ENCODE measurements around the gene BNC1.

BNC1 gene, protein sequence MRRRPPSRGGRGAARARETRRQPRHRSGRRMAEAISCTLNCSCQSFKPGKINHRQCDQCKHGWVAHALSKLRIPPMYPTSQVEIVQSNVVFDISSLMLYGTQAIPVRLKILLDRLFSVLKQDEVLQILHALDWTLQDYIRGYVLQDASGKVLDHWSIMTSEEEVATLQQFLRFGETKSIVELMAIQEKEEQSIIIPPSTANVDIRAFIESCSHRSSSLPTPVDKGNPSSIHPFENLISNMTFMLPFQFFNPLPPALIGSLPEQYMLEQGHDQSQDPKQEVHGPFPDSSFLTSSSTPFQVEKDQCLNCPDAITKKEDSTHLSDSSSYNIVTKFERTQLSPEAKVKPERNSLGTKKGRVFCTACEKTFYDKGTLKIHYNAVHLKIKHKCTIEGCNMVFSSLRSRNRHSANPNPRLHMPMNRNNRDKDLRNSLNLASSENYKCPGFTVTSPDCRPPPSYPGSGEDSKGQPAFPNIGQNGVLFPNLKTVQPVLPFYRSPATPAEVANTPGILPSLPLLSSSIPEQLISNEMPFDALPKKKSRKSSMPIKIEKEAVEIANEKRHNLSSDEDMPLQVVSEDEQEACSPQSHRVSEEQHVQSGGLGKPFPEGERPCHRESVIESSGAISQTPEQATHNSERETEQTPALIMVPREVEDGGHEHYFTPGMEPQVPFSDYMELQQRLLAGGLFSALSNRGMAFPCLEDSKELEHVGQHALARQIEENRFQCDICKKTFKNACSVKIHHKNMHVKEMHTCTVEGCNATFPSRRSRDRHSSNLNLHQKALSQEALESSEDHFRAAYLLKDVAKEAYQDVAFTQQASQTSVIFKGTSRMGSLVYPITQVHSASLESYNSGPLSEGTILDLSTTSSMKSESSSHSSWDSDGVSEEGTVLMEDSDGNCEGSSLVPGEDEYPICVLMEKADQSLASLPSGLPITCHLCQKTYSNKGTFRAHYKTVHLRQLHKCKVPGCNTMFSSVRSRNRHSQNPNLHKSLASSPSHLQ

DNA sequence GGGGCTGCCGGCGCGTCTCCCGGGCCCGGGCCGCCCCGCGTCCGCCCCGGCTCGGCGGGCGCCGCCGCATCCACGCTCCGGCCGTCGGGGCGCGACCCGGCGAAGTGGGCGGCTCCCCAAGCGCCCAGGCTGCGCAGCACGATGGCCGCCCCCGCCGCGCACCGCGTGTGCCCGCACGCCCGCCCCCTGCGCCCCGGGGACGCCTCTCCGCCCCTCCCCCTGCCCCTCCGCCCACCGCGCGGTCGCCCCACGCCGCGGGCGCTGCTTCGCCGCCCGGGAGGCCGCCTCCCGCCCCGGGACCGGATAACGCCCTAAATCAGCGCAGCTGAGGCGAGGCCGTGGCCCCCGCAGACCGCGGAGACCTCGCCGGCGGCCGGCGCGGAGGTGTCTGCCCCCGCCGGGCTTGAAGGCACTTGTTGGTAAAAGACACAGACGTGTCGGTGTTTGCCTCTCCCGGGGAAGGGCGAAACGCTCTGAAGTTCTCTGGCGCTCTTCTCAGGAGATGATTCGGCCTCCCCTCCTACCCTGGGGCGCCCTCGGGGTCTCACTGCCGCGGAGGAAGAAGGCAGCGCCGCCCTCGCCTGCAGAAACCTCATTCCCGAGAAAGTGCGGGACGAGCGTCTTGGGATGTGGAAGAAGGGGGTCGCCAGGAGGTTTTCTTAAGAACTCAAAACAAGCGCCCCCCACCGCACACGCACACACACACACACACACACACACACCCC, at the start of gene BNC1:
Gene BNC1 (minus strand): TSS at position 106 of the 725 bp plus-strand sequence. CDS start 36 bp downstream, at position 70.
- DNase-seq: no peak

DNA sequence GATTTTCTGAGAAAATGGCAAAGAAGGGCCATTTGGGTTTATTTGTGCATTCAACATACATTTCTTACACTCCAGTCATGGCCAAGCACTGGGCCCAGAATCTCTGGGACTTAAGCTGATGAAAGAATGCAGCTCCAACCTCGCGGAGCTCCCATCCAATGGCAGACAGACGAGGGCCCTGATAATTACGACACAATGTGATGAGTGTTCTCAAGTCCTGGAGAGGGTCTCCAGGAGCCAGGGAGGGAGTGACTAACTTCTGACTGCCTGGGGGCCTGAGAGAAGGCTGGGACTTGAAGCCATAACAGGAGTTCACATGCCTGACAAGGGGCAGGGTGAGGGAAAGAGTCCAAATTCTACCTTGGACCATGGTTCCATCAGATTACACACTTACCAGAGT, 42.6 kb upstream of the BNC1 start:
- DNase-seq: no peak

DNA sequence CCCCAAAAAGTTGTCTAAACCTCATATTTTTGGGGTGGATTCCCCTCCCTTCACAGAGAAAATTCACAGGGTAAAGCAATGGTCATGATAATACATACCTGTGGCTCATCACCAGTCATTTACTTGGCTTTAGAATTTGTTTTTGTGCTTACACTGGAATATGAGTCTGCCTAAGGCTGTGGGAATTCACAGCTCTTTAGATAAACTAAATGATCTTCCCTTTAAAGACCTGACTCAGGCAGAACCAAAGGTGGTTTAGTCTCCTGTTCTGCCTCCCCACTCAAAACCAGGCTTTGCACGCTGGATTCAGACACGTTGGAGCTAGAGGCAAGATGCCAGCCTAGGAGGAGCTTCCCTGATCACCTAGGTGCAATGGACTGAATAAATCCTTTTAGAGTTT, 40.3 kb upstream of the BNC1 start:
- DNase-seq: no peak

DNA sequence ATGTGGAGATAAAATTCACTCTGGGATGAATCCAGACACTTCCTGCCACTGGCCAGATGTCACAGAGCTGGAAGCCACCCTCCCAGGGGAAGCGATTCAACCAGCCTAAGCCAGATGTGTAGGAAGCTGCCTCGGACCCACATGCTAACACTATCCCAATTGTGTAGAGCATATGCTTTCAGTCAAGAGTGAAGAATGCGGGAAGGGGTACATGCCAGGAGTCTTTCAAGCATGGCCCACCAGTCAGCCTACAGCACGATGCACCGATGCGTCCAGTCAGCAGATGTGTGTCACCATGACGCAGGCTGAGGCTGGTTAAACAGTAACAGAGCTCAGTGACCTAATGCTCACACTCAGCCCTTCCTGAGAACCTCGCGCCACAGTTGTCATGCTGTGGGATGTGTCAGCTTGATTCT, 38.8 kb upstream of the BNC1 start:
- no peak for DNase-seq

DNA sequence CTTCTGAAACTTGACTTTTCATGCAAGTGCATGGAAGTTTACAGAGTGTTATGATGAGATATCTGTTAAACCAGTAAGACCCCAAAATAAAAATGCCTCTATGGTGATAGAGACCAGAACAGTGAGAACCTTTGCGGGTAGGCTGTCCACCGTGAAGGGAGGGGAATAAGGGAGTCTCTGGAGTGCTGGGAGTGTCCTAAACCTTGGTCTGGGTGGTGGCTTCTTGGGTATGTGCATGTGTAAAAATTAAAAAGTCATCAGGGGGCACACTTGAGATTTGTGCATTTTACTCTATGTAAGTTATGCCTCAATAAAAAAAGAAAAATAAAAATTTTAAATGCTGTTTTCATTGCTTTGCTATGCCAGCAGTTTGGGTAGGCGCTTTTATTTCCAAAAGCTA, 38.2 kb upstream of the BNC1 start:
- DNase-seq: no peak

DNA sequence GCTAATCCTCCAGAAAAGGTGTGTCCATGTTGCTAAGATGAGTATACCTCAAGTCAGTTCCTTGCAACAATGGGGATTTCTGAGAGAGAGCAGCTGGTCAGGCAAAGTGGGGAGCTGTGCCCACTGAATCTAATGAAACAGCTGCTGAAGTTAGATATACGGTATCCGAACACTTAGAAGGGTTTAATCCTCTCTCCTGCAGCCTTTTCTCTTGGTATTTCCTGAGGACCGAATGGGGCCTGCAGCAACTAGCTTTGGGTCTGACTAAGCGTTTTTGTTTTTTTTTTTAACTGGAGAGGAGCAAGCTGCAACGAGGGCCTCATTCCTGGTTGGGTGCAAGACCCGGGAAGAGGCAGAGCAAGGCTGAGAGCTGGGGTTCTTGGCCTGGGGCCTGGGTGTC, 37.6 kb upstream of the BNC1 start:
- DNase-seq: no peak

DNA sequence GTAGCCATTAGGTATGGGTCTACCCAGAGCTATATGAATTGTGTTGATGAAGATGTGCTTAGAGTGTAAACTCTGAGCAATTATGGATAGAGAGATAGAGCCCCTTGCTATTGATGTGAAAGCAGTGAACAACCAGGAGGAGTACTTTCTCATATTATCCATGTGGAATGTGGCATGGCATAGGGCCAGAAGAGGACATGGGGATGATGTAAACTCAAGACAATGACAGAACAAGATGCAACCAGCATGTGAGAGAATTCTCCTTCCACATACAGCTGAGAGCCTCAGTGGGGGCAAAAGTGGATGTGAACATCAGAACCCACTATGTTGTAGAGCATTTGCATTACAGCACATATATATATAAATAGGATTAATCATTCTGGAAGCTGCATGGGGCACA, 36.4 kb upstream of the BNC1 start:
- no peak for DNase-seq

DNA sequence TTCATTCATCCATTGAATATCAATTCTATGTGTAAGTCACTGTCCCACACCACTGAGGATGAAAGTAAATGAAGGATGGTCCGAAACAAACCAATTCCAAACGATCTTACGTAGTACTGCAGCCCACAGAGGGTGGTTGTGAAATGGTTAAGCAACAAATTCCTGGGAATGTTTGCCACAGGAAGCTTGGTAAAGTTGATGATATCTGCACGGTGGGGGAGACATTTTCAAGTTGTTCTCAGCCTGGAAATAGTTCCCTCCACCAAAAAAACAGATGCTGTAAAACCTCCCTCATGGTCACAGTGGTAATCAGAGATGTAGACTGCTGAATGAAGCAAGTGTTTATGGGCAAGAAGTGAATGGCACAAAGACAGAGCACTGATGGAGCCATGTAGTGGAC, 35.9 kb upstream of the BNC1 start:
- DNase-seq: no peak

DNA sequence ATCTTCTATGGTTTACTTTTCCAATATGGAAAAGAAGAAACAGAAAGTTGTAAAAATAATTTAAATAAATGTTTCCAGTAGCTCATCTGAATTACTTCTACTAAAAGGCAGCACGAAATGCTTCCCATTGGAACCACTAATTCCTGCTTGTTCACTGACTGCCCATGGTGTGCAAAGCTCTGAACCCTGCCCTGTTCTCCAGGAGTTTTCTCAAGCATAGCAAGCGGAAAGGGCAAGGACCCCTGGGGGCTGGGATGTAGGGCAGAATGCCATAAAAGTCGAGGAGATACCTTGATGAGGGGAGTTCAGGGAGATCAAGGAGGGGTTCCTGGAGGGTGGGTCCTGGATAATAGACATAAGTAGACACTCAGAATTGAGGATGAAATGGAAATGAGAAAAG, 35.3 kb upstream of the BNC1 start:
- no peak for DNase-seq

DNA sequence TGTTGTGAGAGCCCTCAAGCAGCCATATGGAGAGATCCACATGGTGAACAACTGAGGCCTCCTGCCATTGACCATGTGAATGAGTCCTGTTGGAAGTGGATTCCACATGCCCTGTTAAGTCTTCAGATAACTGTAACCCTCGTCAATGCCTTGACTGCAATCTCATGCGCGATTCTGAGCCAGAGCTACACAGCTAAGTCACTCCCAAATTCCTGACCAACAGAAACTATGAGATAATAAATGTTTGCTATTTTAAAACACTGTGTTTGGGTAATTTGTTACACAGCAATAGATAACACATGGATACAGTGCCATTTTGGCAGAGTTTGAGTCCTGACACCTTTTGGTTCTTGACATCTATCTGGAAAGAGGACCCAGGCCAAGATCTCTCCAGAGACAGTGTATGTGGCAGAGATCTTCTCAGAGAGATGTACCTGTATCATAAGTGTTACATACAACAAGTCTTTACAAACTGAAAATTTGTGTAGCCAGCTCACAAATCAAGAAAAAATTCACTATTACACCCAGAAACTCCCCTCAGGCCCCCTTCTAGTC, 34.5 kb upstream of the BNC1 start:
- DNase-seq: no peak

DNA sequence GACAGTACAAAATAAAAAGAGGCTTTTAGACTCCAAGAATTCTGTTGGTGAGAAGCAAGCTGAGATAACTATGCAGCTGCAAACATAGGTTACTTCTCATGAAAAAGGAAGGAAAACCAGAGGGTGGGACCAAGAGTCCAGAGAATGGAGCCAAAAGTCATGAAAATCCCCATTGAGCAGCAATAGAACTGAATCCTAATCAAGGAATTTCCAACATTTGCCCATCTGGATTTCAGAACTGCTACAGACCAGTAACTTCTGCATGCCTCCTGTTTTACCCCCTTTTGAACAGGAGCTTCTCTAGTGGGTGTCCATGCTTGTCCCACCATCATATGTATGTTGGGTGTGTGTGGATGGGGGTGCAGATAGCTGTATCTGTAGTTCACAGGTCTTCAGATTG, 33.6 kb upstream of the BNC1 start:
- DNase-seq: no peak

DNA sequence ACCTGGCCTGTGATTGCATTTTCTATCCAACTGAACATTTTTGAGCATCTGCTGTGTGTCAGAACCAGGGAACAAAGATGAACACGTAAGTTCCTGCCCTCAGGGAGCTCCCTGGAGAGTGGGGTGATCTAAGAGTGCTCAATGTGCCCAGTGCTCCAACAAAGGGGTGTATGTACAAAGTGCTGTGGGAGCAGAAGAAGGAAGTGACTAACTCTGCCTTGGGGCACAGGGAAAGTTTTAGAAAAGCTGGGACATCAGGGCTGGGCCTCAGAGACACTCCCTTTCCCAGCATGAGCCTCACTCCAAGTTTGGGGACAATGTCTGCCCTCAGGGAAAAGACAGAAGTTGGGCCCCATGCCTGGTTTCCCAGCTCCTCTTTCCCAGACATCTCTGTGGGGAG, 27.6 kb upstream of the BNC1 start:
- no peak for DNase-seq

DNA sequence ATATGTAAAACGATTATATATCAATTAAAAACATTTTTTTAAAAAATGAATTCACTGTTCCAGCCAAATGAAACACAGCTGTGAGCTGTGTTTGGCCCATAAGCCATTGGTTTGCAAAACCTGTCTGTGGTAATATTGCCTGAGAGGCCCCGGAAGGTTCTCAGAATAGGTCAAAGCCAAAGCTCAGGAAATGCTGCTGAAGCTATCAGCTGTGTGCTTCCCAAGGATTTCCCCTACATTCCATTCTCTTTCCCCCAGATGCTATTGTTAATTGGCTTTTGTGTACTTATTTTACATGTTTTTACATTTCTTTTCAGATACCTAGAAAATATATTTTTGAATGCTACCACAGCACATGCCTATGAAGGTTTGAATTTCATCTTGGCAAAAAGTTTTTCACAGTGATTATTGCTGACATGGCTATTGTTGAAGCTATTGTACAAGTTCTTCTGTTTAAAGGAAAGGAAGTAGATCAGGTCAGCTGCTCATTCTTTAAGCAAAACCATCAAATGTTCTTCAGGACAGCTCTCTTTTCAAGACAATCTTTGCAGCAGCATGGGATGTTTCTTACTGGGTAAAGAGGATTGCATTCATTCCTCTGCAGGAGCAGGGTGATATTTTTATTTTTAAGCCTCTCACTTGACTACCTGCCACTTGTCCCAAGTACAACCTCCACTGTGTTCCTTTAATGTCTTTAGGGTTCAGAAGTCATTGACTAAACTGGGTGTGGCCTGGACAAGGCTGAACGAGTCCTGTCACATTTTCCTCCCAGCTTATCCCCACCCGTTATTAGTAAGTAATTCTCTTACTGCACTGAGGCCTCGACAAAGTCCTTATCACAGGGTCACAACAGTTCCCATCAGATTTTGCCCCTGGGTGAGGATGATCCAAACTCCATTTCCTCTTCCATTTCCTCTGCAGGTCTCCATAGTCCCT, 26.3 kb upstream of the BNC1 start:
- DNase-seq: no peak

DNA sequence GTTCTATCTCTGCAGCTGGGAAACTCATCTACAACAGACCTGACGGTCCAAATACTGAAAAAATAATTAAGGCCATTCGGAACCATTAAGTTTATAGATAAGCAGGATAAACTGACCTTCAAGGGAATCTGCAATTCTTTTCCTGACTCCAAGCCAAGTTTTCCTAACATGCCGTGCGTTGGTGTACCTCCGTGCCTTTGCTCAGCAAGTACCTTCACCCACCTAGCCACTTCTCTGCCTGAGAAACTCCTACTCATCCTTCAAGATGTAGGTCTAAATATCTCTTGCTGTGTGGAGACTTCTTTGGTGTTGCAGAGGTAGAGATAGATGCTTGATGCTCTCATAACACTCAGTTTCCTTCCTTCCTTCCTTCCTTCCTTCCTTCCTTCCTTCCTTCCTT, 24.2 kb upstream of the BNC1 start:
- DNase-seq: no peak

DNA sequence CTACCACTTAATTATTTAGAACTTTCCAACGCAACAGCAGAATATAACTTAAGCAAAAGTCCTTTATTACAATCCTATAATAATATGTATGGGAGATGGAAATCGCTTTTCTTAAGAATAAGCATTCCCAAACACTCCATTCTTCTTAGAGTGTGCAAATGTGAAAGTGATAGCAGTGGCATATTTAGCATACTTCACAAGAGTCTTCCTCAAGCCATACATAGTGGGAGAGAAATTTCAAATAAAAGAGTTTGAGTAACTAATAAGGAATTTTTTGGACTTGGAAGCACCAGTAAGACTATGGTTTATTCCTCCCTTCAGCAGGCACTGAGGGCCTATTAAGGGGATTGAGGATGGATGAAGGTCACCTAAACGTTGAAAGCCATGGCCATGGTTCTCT, 22.1 kb upstream of the BNC1 start:
- no peak for DNase-seq

DNA sequence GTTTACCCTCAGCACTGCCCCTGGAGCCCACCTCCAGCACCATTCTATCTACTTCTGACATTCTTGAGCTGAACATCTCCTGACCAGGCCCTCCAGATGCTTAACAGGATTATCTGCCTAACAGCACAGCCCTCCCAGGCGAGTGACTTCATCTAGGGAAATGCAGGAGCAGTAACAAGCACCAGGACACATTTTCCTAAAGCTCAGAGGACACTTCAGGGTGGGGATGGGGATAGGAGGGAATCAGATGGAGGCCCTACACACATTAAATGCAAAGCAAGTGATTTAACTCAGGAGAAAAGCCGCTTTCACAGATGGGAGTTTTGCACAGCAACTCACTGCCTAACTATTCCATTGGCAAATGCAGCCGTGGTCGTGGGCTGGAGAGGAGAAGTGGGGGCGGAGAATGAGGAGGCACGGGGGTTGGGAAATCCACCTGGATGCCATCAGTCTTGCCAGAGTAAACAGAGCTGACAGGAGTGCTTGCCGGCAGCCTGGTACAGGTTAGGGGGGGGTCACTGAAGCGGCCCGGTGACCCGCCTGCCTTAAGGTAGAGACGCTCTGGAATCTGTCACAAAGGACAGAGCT, 21.3 kb upstream of the BNC1 start:
- no peak for DNase-seq

DNA sequence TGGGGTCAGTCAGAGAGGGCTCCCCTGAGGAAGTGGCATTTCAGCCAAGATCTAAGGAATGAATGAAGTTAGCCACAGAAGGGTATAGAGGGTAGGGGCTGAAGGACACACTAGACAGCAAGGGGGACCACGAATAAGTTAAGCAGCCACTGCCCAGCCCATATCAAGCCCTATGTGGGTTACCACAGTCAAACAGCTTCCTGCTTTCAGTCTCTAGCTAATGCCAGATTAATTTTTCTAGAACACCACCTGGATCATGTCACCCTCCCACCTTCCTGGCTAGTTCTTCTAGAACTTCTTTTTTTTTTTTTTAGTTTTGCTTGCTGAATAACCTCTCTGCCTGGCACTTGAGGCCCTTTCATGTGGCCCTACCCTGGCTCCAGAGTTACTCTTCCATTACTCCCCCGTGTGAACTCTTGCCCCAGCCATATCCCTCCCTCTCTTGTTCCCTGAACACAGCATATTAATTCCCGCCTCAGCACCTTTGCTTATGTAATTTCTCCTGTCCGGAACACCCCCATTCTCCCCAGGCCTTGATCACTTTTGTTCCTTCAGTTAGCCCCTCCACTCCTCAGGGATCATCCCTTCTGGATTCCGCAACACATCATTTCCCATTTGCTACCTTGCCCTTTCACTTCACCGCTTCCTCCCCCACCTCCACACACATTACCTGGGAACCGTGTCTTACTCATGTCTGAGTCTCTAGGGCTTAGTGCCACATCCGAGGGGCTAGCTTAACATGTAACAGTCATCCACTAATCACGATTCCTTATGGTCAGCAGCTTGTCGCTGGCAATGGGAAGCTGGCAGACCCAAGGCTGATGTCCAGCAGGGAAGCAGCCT, 20.6 kb upstream of the BNC1 start:
- DNase-seq: no peak

DNA sequence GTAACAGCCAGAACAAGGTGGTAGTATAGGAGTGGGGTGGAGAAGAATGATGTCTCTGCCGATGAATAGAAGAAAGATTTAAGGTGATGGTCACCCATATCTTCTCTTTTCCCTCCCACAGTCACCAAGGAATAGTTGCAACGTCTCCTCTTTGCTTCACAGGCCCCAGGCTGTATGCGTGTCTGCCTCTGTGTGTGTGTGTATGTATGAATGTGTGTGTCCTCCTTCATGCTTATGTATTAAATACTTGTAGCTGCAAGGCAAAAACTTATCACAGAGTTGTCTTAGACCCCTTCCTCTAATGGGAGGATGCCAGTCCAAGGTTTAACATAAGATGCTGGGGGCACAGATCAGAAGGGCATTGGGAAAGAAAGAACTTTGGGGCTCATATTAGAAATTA, 19.1 kb upstream of the BNC1 start:
- DNase-seq: no peak

DNA sequence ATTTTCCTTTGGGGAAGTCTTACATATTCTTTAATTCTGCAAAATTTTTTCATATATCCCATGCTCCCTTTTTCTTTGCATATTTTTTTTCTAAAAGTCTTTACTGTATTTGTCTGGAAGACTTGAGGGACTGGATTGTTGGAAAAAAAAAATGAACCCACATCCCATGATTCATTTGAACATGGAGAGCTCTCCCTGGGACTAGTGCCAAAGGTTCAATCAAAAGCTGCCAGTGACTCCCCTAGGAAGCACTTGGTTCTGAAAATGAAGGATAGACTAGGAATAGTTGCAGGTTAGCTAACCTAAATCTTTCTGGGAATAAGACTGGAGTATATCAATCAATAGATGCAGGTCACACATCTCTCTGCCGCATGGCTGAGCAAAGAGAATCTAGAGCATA, 16.4 kb upstream of the BNC1 start:
- no peak for DNase-seq

DNA sequence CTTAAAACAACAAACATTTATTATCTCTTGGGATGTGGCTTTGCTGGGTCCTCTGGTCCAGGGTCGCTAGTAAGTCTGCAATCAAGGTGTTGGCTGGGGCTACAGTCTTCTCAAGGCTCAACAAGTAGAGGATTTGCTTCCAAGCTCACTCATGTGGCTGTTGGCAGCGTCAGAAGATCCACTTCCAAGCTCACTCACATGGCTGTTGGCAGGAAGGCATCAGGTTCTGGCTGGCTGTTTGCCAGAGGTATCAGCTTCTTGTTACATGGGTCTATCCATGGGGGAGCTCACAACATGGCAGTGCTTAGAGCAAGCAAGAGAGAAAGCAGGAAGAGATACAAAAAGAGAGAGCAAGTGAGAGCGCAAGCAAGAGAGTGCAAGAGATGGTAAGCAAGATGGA, 15.0 kb upstream of the BNC1 start:
- DNase-seq: no peak

DNA sequence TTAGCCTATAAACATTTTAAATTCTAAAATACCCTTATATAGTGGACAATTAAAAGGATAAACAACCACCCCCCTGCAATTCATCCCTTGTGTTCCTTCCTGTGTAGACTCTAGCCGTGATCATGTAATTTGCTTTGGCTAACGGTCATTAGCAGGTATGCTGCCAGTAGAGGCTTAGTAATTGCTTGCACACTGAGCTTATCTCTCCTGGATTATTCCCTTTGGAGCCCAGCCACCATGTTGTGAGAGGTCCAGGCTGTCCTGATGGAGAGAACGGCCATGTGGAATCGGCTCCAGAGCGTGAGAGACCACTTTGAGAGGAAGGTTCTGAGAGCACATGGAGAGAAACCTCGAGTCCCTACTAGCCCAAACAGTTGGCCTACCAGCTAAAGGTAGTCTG, 11.0 kb upstream of the BNC1 start:
- no peak for DNase-seq

All from GDM1 (cell line).